NCI-H526 treated with DMSO at 0.1 percent for 48 hours (cell line): ENCODE measurements around the gene BARX2.

Experiments used
- DNase-seq: peaks from one replicate; lab custom pipeline; 2025; lab: John Stamatoyannopoulos, UW

The BARX2 gene

GRCh38 chr11:129374081-129374992, 1.3 kb upstream of the BARX2 start:
- no peak for DNase-seq

GRCh38 chr11:129374993-129375750, 476 bp upstream of the BARX2 start:
- peak; percentile 91 for DNase-seq

- no peak for DNase-seq
Measured at GRCh38 chr11:129376658-129377341, 1.2 kb downstream of the BARX2 start.

GRCh38 chr11:129377739-129378138, 2.1 kb downstream of the BARX2 start:
- DNase-seq: no peak

- DNase-seq: no peak
Measured at GRCh38 chr11:129380413-129380812, 4.8 kb downstream of the BARX2 start.

GRCh38 chr11:129382583-129382982, 6.9 kb downstream of the BARX2 start:
- no peak for DNase-seq

GRCh38 chr11:129383060-129383459, 7.4 kb downstream of the BARX2 start:
- no peak for DNase-seq

GRCh38 chr11:129383502-129383901, 7.9 kb downstream of the BARX2 start:
- DNase-seq: no peak

- DNase-seq: no peak
Measured at GRCh38 chr11:129384415-129384814, 8.8 kb downstream of the BARX2 start.

GRCh38 chr11:129385801-129386200, 10.2 kb downstream of the BARX2 start:
- DNase-seq: no peak

- DNase-seq: peak; percentile 61
Measured at GRCh38 chr11:129386795-129387397, 11.2 kb downstream of the BARX2 start.

GRCh38 chr11:129387434-129387833, 11.8 kb downstream of the BARX2 start:
- no peak for DNase-seq

- no peak for DNase-seq
Measured at GRCh38 chr11:129388824-129389223, 13.2 kb downstream of the BARX2 start.

GRCh38 chr11:129390303-129390821, 14.7 kb downstream of the BARX2 start:
- no peak for DNase-seq

- no peak for DNase-seq
Measured at GRCh38 chr11:129391360-129391759, 15.7 kb downstream of the BARX2 start.

- DNase-seq: no peak
Measured at GRCh38 chr11:129391821-129392220, 16.2 kb downstream of the BARX2 start.

GRCh38 chr11:129392995-129393394, 17.3 kb downstream of the BARX2 start:
- DNase-seq: no peak

GRCh38 chr11:129394709-129395108, 19.1 kb downstream of the BARX2 start:
- DNase-seq: no peak

- DNase-seq: no peak
Measured at GRCh38 chr11:129395432-129395831, 19.8 kb downstream of the BARX2 start.

- DNase-seq: no peak
Measured at GRCh38 chr11:129395883-129396282, 20.2 kb downstream of the BARX2 start.

GRCh38 chr11:129396454-129396853, 20.8 kb downstream of the BARX2 start:
- no peak for DNase-seq
